ENCODE results near the gene TIMM22.
"Not testable (repeated sequence)": the region's sequence is repeated elsewhere in the genome, so short reads cannot be mapped to it uniquely, and the experiment has no call there.

GRCh38 chr17:974778-975177 lies 22.2 kb upstream of the TIMM22 start:
- not testable (repeated sequence) for TF ChIP-seq POLR2A (IDR thresholded peaks at IDR 0.05)
- TF ChIP-seq, protein P1, sequence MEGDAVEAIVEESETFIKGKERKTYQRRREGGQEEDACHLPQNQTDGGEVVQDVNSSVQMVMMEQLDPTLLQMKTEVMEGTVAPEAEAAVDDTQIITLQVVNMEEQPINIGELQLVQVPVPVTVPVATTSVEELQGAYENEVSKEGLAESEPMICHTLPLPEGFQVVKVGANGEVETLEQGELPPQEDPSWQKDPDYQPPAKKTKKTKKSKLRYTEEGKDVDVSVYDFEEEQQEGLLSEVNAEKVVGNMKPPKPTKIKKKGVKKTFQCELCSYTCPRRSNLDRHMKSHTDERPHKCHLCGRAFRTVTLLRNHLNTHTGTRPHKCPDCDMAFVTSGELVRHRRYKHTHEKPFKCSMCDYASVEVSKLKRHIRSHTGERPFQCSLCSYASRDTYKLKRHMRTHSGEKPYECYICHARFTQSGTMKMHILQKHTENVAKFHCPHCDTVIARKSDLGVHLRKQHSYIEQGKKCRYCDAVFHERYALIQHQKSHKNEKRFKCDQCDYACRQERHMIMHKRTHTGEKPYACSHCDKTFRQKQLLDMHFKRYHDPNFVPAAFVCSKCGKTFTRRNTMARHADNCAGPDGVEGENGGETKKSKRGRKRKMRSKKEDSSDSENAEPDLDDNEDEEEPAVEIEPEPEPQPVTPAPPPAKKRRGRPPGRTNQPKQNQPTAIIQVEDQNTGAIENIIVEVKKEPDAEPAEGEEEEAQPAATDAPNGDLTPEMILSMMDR (IDR thresholded peaks at IDR 0.05 in 4 of 5, conservative IDR thresholded peaks at IDR 0.05 in 1 of 5): not testable (repeated sequence)

Measured in gastrocnemius medialis (tissue), 4 donors.